Heart right ventricle (tissue), 16 donors: ENCODE measurements around the gene SFI1. TPM values are rescaled to one million over a fixed set of nuclear protein-coding genes. Genes with fewer than 3 reads are reported as not detected.
A peak's percentile ranks its signal among the peaks of the same experiment; 100 is the strongest.

Experiments used
- ATAC-seq, 8 donors: fragments of 200-7000 bp; cut with Tn5 transposase; one replicate each; pipeline ENCODE4 v1.9.1; 2020; ENCODE audit warnings: mild to moderate bottlenecking in 8 of 8, moderate library complexity in 8 of 8, moderate number of reproducible peaks in 1 of 8
- DNase-seq, 2 donors: peaks; one replicate each; pipeline ENCODE4 v3.0.0-alpha.2; 2020
- H3K27ac ChIP-seq, 10 donors: fragments of 200-600 bp; sonication (generic) in 2 of 10; one replicate each; pipeline versions ENCODE4 v1.5.0 to v1.8.0; 2020 to 2022; ENCODE audit warnings: mild to moderate bottlenecking in 3 of 10
- H3K27me3 ChIP-seq, 7 donors: fragments of 200-600 bp; one replicate each; pipeline ENCODE4 v1.8.0; 2021 to 2022; ENCODE audit warnings: mild to moderate bottlenecking in 2 of 7
- H3K36me3 ChIP-seq, 9 donors: fragments of 200-600 bp; sonication (generic) in 1 of 9; one replicate each; pipeline versions ENCODE4 v1.5.0 to v1.8.0; 2020 to 2022; ENCODE audit warnings: mild to moderate bottlenecking in 2 of 9
- H3K4me1 ChIP-seq, 9 donors: fragments of 200-600 bp; sonication (generic) in 1 of 9; one replicate each; pipeline versions ENCODE4 v1.5.0 to v1.8.0; 2020 to 2022; ENCODE audit warnings: mild to moderate bottlenecking in 4 of 9
- H3K4me3 ChIP-seq, 10 donors: fragments of 200-600 bp; sonication (generic) in 2 of 10; one replicate each; pipeline versions ENCODE4 v1.5.0 to v1.8.0; 2020 to 2022; ENCODE audit warnings: mild to moderate bottlenecking in 7 of 10, moderate library complexity in 2 of 10
- H3K9me3 ChIP-seq, 11 donors: fragments of 200-600 bp in 10 of 11; sonication (generic) in 2 of 11; one replicate each; pipeline versions ENCODE4 v1.5.0 to v1.8.0; 2013 to 2022; ENCODE audit warnings: mild to moderate bottlenecking in 2 of 11, control low read depth in 1 of 11, moderate library complexity in 1 of 11
- WGBS, 2 donors: extraction: QIAGEN DNeasy Blood & Tissue Kit; methylation state at CpG; one replicate each; pipeline ENCODE4 v1.1.7; 2013; ENCODE audit warnings: inconsistent platforms in 1 of 2; 5-methylcytosine and 5-hydroxymethylcytosine counted together
- intact Hi-C, 10 donors: fragments of 100-400 bp; cut with DNase I; formaldehyde crosslinking; loops; one replicate each; pipeline versions ENCODE4 v1.11.1 to v1.14.2; 2022
- polyA plus RNA-seq, 2 donors: library from polyadenylated mRNA; stranded (reverse); fragments of 200-250 nt; gene quantifications; one replicate each; pipeline ENCODE4 v1.2.3, GENCODE V29; 2013
- total RNA-seq, 10 donors: library from RNA; stranded (reverse); fragmentation: NEBNext Ultra II Directional in 3 of 10; extraction: Animal tissue kit (Norgen Biotek cat#: 25700) in 3 of 10; gene quantifications; one replicate each; pipeline versions ENCODE4 v1.2.1 to v1.2.4, GENCODE V29; 2021 to 2023
- TF ChIP-seq, protein P1 (sequence below), 9 donors: fragments of 200-600 bp; sonication (generic) in 2 of 9; IDR thresholded peaks; one replicate each; pipeline versions ENCODE4 v1.5.0 to v1.8.0; 2021 to 2022; ENCODE audit warnings: antibody characterized with exemption in 9 of 9, mild to moderate bottlenecking in 5 of 9, moderate library complexity in 1 of 9
- donor health status: Arrhythmogenic right ventricular cardiomyopathy.
- donor health status: ischemic (EF 13 %, LVEDD 7.1; RV severe dilation, severe dysfunction).
- donor health status: healthy with polysubstance abuse.
- donor health status: DM: no; HTN: yes; CAD: no.
- donor health status: DM: no; HTN: no; CAD: no.
- donor health status: ischemic (EF 25% LVEDD 6.9; RV normal size, moderate dysfunction).
- donor health status: ischemic (EF 25% LVEDD 5.7; RV mildly dilated, moderate dysfunction).
- donor health status: healthy.
- donor health status: DM: yes; HTN: yes; CAD: no.
- donor health status: Ischemic cardiomyopathy.
- donor health status: ischemic (EF 35%, LVEDD 5.7; RV mildly dilated, moderate dysfunction).
- donor health status: nonischemic (EF 11% LVEDD 7.7; RV severe dilation, severe dysfunction).
- donor health status: DM: yes; HTN: yes; CAD: no.
- donor health status: PGD.
- donor health status: ischemic (EF 29% LVEDD 5.4; RV normal size, mild dysfunction).
- donor health status: nonischemic (EF 23%, LVEDD 6.1; RV moderate dilation, normal function).

The SFI1 gene
- total and polyA plus RNA-seq, 12 donors = 4.7 to 20.1 (median 7.3) TPM

DNA sequence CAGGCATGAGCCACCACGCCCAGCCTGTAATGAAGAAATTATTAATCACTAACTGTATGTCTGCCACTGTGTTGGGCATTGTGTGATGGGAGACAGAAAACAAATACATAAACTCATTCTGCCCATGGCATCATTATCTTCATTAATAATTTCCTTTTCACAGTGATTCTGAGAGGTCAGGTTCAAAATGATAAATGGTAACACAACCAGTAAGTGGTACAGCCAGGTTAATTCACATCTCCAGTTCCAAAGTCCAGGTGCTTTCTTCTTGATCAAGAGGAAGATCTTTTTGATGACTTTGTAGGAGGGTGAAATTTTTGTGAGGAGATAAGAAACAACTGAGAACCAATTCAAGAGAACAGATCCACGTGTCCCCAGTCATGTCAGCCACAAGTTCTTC lies 98.9 kb downstream of the SFI1 start:
- TF ChIP-seq, protein P1, sequence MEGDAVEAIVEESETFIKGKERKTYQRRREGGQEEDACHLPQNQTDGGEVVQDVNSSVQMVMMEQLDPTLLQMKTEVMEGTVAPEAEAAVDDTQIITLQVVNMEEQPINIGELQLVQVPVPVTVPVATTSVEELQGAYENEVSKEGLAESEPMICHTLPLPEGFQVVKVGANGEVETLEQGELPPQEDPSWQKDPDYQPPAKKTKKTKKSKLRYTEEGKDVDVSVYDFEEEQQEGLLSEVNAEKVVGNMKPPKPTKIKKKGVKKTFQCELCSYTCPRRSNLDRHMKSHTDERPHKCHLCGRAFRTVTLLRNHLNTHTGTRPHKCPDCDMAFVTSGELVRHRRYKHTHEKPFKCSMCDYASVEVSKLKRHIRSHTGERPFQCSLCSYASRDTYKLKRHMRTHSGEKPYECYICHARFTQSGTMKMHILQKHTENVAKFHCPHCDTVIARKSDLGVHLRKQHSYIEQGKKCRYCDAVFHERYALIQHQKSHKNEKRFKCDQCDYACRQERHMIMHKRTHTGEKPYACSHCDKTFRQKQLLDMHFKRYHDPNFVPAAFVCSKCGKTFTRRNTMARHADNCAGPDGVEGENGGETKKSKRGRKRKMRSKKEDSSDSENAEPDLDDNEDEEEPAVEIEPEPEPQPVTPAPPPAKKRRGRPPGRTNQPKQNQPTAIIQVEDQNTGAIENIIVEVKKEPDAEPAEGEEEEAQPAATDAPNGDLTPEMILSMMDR (IDR thresholded peaks at IDR 0.05) = no peak
- no peaks in the 10 kb centered on the region for H3K27me3 ChIP-seq
- H3K4me1 ChIP-seq = no peaks in the 10 kb centered on the region
- H3K9me3 ChIP-seq = no peaks in the 10 kb centered on the region
- no peaks in the 10 kb centered on the region for H3K36me3 ChIP-seq
- no peak overlapping the region for H3K27ac ChIP-seq
- WGBS, 2 donors = 90 to 91% methylated on average over 2 of the region's 2 CpGs
- no peak for ATAC-seq
- DNase-seq = no peak
- H3K4me3 ChIP-seq = no peak overlapping the region
- intact Hi-C loops = no loop called here

DNA sequence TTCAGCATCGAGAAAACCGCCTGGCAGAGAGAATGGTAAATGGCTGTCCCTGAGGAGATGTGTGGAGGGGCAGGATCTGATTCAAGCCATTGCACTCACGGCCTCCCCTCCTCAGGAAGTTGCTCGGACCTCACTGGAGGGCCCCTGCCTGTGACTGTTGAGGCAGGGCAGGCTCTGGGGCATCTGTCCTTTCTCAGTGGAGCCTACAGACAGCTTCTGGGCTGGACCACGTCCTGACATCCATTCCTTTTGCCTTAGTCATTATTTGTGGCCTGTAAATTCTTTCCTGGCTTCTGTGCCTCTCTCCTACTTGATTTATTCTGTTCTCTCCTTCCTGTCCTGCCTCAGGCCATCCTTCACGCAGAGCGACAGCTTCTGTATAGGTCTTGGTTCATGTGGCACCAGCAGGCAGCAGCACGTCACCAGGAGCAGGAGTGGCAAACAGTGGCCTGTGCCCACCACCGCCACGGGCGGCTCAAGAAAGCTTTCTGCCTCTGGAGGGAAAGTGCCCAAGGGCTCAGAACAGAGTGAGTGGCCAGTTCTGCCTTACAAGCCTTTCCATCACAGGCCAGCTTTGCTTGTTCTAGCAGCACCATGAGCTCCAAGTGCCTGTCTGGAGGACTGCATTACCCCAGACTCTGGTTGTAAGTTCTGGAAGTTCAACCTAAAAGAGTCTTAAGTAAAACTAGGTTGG lies 106.1 kb downstream of the SFI1 start:
- Histone ChIP-seq H3K36me3 (peaks cover 0 to 49% (median 0%) of the 10 kb centered on the region in 9 donors), H3K9me3 (no peaks in the 10 kb centered on the region), H3K27me3 (no peaks in the 10 kb centered on the region), H3K4me3 (no peak overlapping the region), H3K4me1 (peaks cover 0 to 16% (median 10%) of the 10 kb centered on the region in 9 donors), H3K27ac (peak overlapping the region in 9 of 10 donors; percentile 27 to 81 (median 58))
- TF ChIP-seq, protein P1 (IDR thresholded peaks at IDR 0.05) = no peak
- WGBS, 2 donors = 52 to 58% methylated on average over 11 of the region's 11 CpGs
- peak; percentile 60 to 95 (median 89) for ATAC-seq
- intact Hi-C loops = no loop called here
- no peak for DNase-seq

DNA sequence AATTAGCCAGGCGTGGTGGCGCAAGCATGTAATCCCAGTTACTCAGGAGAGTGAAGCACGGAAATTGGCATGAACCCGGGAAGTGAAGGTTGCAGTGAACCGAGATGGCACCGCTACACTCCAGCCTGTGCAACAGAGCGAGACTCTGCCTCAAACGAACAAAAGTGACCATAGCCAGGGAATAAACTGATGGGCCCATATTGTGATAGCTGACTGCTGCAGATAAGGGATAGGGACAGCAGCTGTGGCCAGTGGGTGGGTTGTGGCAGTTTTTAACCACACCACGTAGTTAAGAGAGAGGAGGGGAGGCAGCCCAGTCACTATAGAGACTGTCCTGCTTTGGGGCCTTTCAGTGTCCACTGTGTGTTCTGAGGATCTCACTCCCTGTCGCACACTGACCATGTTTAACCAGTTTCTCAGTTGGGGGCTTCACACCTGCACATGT lies 106.8 kb downstream of the SFI1 start:
- DNase-seq = no peak
- peaks cover 0 to 16% (median 10%) of the 10 kb centered on the region in 9 donors for H3K4me1 ChIP-seq
- H3K4me3 ChIP-seq = no peak overlapping the region
- H3K9me3 ChIP-seq = no peaks in the 10 kb centered on the region
- peak overlapping the region in 6 of 10 donors; percentile 53 to 81 (median 67) for H3K27ac ChIP-seq
- TF ChIP-seq, protein P1 (IDR thresholded peaks at IDR 0.05) = no peak
- intact Hi-C loops = no loop called here
- H3K27me3 ChIP-seq = no peaks in the 10 kb centered on the region
- peak in 2 of 8 donors; percentile 8 to 15 for ATAC-seq
- H3K36me3 ChIP-seq = peaks cover 0 to 55% (median 0%) of the 10 kb centered on the region in 9 donors
- WGBS, 2 donors = 80 to 82% methylated on average over 10 of the region's 10 CpGs

DNA sequence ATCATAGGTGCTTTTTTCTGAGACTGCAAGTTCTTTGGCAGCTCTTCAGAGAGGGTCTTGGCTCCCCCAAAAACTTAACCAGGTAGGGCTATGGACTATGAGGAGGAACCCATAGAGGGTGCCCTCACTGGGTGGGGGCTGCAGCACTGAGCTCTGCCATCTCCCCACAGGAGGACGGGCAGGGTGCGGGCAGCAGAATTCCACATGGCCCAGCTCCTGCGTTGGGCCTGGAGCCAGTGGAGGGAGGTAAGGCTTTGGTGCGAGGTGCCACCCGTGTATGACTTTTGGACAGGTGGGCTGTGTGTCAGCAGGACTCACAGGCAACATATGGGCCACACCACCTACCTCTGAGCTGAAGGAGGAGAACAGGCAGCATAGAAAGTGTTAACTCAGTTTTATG lies 107.2 kb downstream of the SFI1 start:
- TF ChIP-seq, protein P1 (IDR thresholded peaks at IDR 0.05) = no peak
- Histone ChIP-seq H3K27me3 (no peaks in the 10 kb centered on the region), H3K9me3 (no peaks in the 10 kb centered on the region), H3K4me3 (no peak overlapping the region), H3K36me3 (peaks cover 0 to 56% (median 0%) of the 10 kb centered on the region in 9 donors), H3K4me1 (peaks cover 0 to 16% (median 10%) of the 10 kb centered on the region in 9 donors), H3K27ac (peak overlapping the region in 2 of 10 donors; percentile 28 to 76)
- DNase-seq (no peak), ATAC-seq (no peak)
- intact Hi-C loops = no loop called here
- WGBS, 2 donors = 95 to 97% methylated on average over 5 of the region's 5 CpGs
